ENCODE data around the gene MTA1.

The MTA1 gene

GRCh38 chr14:105422695-105423487, 3.3 kb downstream of the MTA1 start:
- H3K27ac Mint-ChIP-seq = peak overlapping the region; percentile 89
- no peak for DNase-seq

GRCh38 chr14:105423488-105424195, 4.0 kb downstream of the MTA1 start:
- no peak for DNase-seq
- H3K36me3 Mint-ChIP-seq (ENCODE audit: low read depth) = peaks cover 46% of the 10 kb centered on the region
- H3K27ac Mint-ChIP-seq = no peak overlapping the region
- peaks cover 25% of the 10 kb centered on the region for H3K9me3 Mint-ChIP-seq
- peaks cover 3% of the 10 kb centered on the region for H3K27me3 Mint-ChIP-seq (ENCODE audit: low read depth, poor library complexity)
- peaks cover 31% of the 10 kb centered on the region for H3K4me1 Mint-ChIP-seq
- no peak overlapping the region for H3K4me3 Mint-ChIP-seq
- no peak for TF ChIP-seq CTCF (IDR thresholded peaks at IDR 0.05)

More at GRCh38 chr14:105422695-105423487, 3.3 kb downstream of the MTA1 start:
- no peak for TF ChIP-seq CTCF (IDR thresholded peaks at IDR 0.05)
- Mint-ChIP-seq H3K4me3 (peak overlapping the region; percentile 15), H3K36me3 (ENCODE audit: low read depth) (peaks cover 39% of the 10 kb centered on the region), H3K27me3 (ENCODE audit: low read depth, poor library complexity) (peaks cover 7% of the 10 kb centered on the region), H3K4me1 (peaks cover 39% of the 10 kb centered on the region), H3K9me3 (peaks cover 18% of the 10 kb centered on the region)

- Mint-ChIP-seq H3K9me3 (peaks cover 37% of the 10 kb centered on the region), H3K4me3 (no peak overlapping the region), H3K4me1 (peaks cover 27% of the 10 kb centered on the region), H3K27ac (no peak overlapping the region), H3K36me3 (ENCODE audit: low read depth) (peaks cover 55% of the 10 kb centered on the region), H3K27me3 (ENCODE audit: low read depth, poor library complexity) (no peaks in the 10 kb centered on the region)
- DNase-seq = no peak
- TF ChIP-seq CTCF (IDR thresholded peaks at IDR 0.05) = no peak
These were observed 5.2 kb downstream of the MTA1 start for GRCh38 chr14:105424861-105425260.

GRCh38 chr14:105425823-105426247, 6.2 kb downstream of the MTA1 start:
- no peak overlapping the region for H3K4me3 Mint-ChIP-seq
- no peak for TF ChIP-seq CTCF (IDR thresholded peaks at IDR 0.05)
- H3K36me3 Mint-ChIP-seq (ENCODE audit: low read depth) = peaks cover 65% of the 10 kb centered on the region
- DNase-seq = no peak
- H3K4me1 Mint-ChIP-seq = peaks cover 25% of the 10 kb centered on the region
- H3K9me3 Mint-ChIP-seq = peaks cover 47% of the 10 kb centered on the region
- H3K27me3 Mint-ChIP-seq (ENCODE audit: low read depth, poor library complexity) = no peaks in the 10 kb centered on the region
- H3K27ac Mint-ChIP-seq = no peak overlapping the region

GRCh38 chr14:105426416-105427130, 6.9 kb downstream of the MTA1 start:
- Mint-ChIP-seq H3K4me1 (peaks cover 18% of the 10 kb centered on the region), H3K27ac (no peak overlapping the region), H3K9me3 (peaks cover 53% of the 10 kb centered on the region), H3K4me3 (no peak overlapping the region), H3K27me3 (ENCODE audit: low read depth, poor library complexity) (peaks cover 3% of the 10 kb centered on the region), H3K36me3 (ENCODE audit: low read depth) (peaks cover 72% of the 10 kb centered on the region)
- TF ChIP-seq CTCF (IDR thresholded peaks at IDR 0.05) = no peak
- DNase-seq = no peak
